SH-SY5Y (cell line): Measurements from ENCODE around the gene CAMK2D.

Experiments
- GATA2 ChIP-seq: IDR thresholded peaks from 2 replicates; pipeline ENCODE4 v1.6.1; 2011; ENCODE audit warnings: mild to moderate bottlenecking, low read depth, low read length
- GATA3 ChIP-seq: IDR thresholded peaks from 2 replicates; pipeline ENCODE4 v1.6.1; 2011; ENCODE audit warnings: low read depth, mild to moderate bottlenecking, low read length, moderate library complexity

GRCh38 chr4:113587640-113588275 lies 173.8 kb downstream of the CAMK2D start:
- TF ChIP-seq GATA3: no peak
- no peak for TF ChIP-seq GATA2
